ENCODE measurements around the gene MUTYH.
"Not testable (repeated sequence)": the region's sequence is repeated elsewhere in the genome, so short reads cannot be mapped to it uniquely, and the experiment has no call there.

- not testable (repeated sequence) for TF ChIP-seq SIN3A (IDR thresholded peaks at IDR 0.05; ENCODE audit: borderline replicate concordance, insufficient read depth, low read depth, low read length); REST (IDR thresholded peaks at IDR 0.05; ENCODE audit: insufficient read depth in 1 of 2, low read depth in 2 of 2, low read length in 1 of 2); CTCF (IDR thresholded peaks at IDR 0.05); POLR2AphosphoS5 (IDR thresholded peaks at IDR 0.05; ENCODE audit: low read depth, low read length)
These were observed 53.7 kb downstream of the MUTYH start for GRCh38 chr1:45286521-45286920.
